Progenitor cell of endocrine pancreas (in vitro differentiated cells): ENCODE results near the gene CDC42EP2. TPM values are rescaled to one million over a fixed set of nuclear protein-coding genes. Genes with fewer than 3 reads are reported as not detected.
A peak's percentile ranks its signal among the peaks of the same experiment; 100 is the strongest.

Source experiments
- DNase-seq: peaks from one replicate; pipeline ENCODE4 v3.0.0; 2021; ENCODE audit warnings: low spot score; ENCODE audit not compliant: unreplicated experiment
- H3K27ac Mint-ChIP-seq: 2 replicates; pipeline ENCODE4 v1.8.0; 2021; ENCODE audit warnings: mild to moderate bottlenecking, moderate library complexity, mixed read lengths
- H3K27me3 Mint-ChIP-seq: 2 replicates; pipeline ENCODE4 v1.8.0; 2021; ENCODE audit warnings: mixed read lengths
- H3K36me3 Mint-ChIP-seq: 2 replicates; pipeline ENCODE4 v1.8.0; 2022; ENCODE audit warnings: mixed read lengths; ENCODE audit not compliant: insufficient read depth
- H3K4me1 Mint-ChIP-seq: 2 replicates; pipeline ENCODE4 v1.8.0; 2021; ENCODE audit warnings: low read depth, mixed read lengths
- H3K4me3 Mint-ChIP-seq: 2 replicates; pipeline ENCODE4 v1.8.0; 2021; ENCODE audit warnings: low read depth, mild to moderate bottlenecking, moderate library complexity, mixed read lengths
- H3K9me3 Mint-ChIP-seq: 2 replicates; pipeline ENCODE4 v1.8.0; 2021; ENCODE audit warnings: low read depth, mixed read lengths
- CTCF ChIP-seq: fragments of 200-600 bp; sonication (generic); IDR thresholded peaks from one replicate; pipeline ENCODE4 v1.5.0; 2021; ENCODE audit warnings: antibody characterized with exemption, mild to moderate bottlenecking; ENCODE audit not compliant: unreplicated experiment
- total RNA-seq: library from RNA; stranded (reverse); gene quantifications from 2 replicates; pipeline ENCODE4 v1.2.1, GENCODE V29; 2021

CDC42EP2 gene
- total RNA-seq, 1 donor from 2014 or later, result 5.9 TPM

GRCh38 chr11:65277631-65278277 lies 36.9 kb upstream of the CDC42EP2 start:
- Mint-ChIP-seq H3K9me3 (no peaks in the 10 kb centered on the region), H3K27ac (no peak overlapping the region), H3K4me1 (peaks cover 31% of the 10 kb centered on the region), H3K4me3 (no peak overlapping the region), H3K27me3 (no peaks in the 10 kb centered on the region), H3K36me3 (peaks cover 8% of the 10 kb centered on the region)
- DNase-seq, result no peak
- TF ChIP-seq CTCF, result no peak

- no peak for DNase-seq
- no peaks in the 10 kb centered on the region for H3K27me3 Mint-ChIP-seq
- peaks cover 8% of the 10 kb centered on the region for H3K36me3 Mint-ChIP-seq
- H3K4me3 Mint-ChIP-seq, result no peak overlapping the region
- no peaks in the 10 kb centered on the region for H3K9me3 Mint-ChIP-seq
- TF ChIP-seq CTCF, result no peak
- H3K4me1 Mint-ChIP-seq, result peaks cover 31% of the 10 kb centered on the region
- H3K27ac Mint-ChIP-seq, result no peak overlapping the region
Observed at GRCh38 chr11:65278356-65278755, 36.3 kb upstream of the CDC42EP2 start.

GRCh38 chr11:65279279-65279678 lies 35.4 kb upstream of the CDC42EP2 start:
- H3K36me3 Mint-ChIP-seq, result peaks cover 8% of the 10 kb centered on the region
- no peak overlapping the region for H3K27ac Mint-ChIP-seq
- peaks cover 31% of the 10 kb centered on the region for H3K4me1 Mint-ChIP-seq
- H3K27me3 Mint-ChIP-seq, result no peaks in the 10 kb centered on the region
- no peak for TF ChIP-seq CTCF
- DNase-seq, result no peak
- H3K9me3 Mint-ChIP-seq, result no peaks in the 10 kb centered on the region
- H3K4me3 Mint-ChIP-seq, result no peak overlapping the region

DNA sequence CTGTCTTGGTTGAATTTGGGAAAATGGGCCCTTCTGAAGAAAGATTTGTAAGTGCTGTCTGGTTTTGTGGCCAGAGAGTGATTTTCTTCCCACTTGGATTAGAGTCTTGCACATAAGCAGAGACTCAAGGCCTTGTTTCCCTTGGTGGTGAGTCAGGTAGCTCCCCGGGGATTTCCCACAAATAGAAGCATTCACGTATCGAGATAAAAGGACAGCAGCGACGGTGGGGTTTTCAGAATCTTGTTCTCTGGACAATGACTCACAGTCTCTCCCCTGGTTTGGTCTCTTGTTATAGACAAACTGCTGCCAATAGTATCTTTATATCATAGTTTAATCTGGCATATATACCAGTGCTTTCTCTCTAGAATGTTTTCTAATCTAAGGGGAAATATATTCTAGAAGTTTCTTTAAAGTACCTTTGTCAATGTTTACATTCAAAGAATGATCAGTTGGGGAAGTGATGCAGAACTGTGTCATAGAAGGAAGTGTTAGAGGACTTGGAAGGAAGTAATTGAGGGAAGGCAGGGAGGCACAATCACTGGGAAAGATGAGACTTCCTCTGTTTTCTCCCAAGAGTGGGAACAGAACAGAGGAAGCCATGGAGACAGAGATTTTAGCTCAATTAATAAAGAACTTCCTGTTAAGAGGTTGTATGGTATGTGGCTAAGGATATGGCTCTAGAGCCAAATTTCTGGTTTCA lies 34.8 kb upstream of the CDC42EP2 start:
- no peak for DNase-seq
- peaks cover 31% of the 10 kb centered on the region for H3K4me1 Mint-ChIP-seq
- H3K27me3 Mint-ChIP-seq, result no peaks in the 10 kb centered on the region
- H3K36me3 Mint-ChIP-seq, result peaks cover 8% of the 10 kb centered on the region
- H3K4me3 Mint-ChIP-seq, result no peak overlapping the region
- peak overlapping the region; percentile 43 for H3K27ac Mint-ChIP-seq
- no peaks in the 10 kb centered on the region for H3K9me3 Mint-ChIP-seq
- no peak for TF ChIP-seq CTCF

DNA sequence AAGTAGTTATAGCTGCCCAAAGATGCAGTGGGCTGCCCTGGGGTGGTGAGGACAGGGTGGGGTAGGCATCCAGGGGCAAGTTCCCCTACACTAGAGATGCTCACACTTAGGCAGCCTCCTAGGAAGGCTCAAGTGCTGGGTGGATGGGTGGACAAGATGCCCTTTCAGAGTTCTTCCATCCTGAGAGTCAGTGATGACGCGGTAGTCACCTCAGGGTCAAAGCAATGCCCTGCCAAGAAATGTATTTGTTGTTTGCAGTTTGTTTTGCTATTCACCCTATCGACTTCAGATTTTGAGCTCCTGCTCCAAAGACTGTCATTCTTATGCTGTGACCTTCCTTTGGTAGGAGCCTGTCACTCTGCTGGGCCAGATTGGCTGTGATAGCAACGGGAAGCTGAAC lies 34.0 kb upstream of the CDC42EP2 start:
- DNase-seq, result no peak
- Mint-ChIP-seq H3K4me3 (no peak overlapping the region), H3K36me3 (peaks cover 8% of the 10 kb centered on the region), H3K27ac (no peak overlapping the region), H3K4me1 (peaks cover 25% of the 10 kb centered on the region), H3K9me3 (no peaks in the 10 kb centered on the region), H3K27me3 (no peaks in the 10 kb centered on the region)
- no peak for TF ChIP-seq CTCF
